RWPE1 (cell line): Measurements from ENCODE around the gene SLC44A4.

ENCODE experiments used
- CTCF ChIA-PET: fragments of 350-600 bp; sonication (Branson Sonifier 250); formaldehyde crosslinking; extraction: SDS; loops from one replicate; lab custom pipeline; 2021; lab: Yijun Ruan, JAX
- POLR2A ChIA-PET: fragments of 400-600 bp; formaldehyde crosslinking; extraction: SDS; loops from one replicate; lab custom pipeline; 2020; ENCODE audit warnings: antibody characterized with exemption; ENCODE audit not compliant: low non-redundant PET; lab: Yijun Ruan, JAX
- DNase-seq: peaks from one replicate; pipeline ENCODE4 v3.0.0; 2012; ENCODE audit warnings: low spot score
- H3K27ac ChIP-seq: fragments of 450-650 bp; 2 replicates; pipeline ENCODE4 v1.5.1; 2017
- CTCF ChIP-seq: fragments of 450-650 bp; conservative IDR thresholded peaks from 2 replicates; pipeline ENCODE4 v1.5.1; 2017; ENCODE audit warnings: low read depth, mild to moderate bottlenecking

Gene SLC44A4

DNA sequence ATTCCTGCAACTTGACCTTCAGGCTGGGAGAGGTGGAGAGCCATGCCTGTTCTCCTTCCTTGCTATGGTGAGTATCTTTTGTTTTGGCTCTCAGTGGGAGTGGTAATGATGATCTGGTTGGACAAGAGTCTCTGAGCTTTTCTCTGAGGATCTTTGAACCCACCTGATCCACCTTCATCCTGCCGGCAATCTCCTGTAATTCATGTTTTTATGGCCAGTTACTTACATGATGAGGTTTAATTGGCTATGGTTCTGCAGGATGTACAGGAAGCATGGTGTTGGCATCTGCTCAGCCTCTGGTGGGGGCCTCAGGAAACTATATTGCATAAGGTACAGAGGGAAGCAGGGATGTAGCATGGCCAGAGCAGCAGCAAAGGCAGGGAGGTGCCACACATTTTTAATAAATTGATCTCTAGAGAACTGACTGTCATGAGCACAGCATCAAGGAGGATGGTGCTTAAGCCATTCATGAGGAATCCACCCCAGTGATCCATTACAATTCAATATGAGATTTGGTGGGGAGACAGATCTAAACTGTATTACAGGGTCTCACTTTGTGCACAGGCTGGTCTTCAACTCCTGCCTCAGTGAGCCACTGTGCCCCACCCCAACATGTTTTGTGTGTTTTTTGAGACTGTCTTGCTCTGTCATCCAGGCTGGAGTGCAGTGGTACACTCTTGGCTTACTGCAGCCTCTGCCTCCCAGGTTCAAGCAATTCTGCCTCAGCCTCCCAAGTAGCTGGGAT, 41.3 kb downstream of the SLC44A4 start:
- ChIA-PET CTCF (interaction anchor here (1.1 kb wide), 1 partner anchor 42 kb away, joined by 4 read pairs; no protein-coding TSS in a partner anchor), POLR2A (interaction anchor here (1.1 kb wide), 1 partner anchor 23 kb away, joined by 5 read pairs; the partner anchor contains the start of gene HSPA1L)
- peak overlapping the region; percentile 69 for H3K27ac ChIP-seq
- TF ChIP-seq CTCF, result no peak
- DNase-seq, result no peak

- POLR2A ChIA-PET, result interaction anchor here (0.6 to 1.1 kb wide), 3 partner anchors 15 to 51 kb away, joined by 3 to 6 read pairs (median 5); partner anchors contain the start of gene HSPA1L
- DNase-seq, result no peak
- no peak for TF ChIP-seq CTCF
- peak overlapping the region; percentile 97 for H3K27ac ChIP-seq
- CTCF ChIA-PET, result interaction anchor here (1.1 kb wide), 1 partner anchor 41 kb away, joined by 4 read pairs; no protein-coding TSS in a partner anchor
These were observed 42.1 kb downstream of the SLC44A4 start for GRCh38 chr6:31836474-31837368.

DNA sequence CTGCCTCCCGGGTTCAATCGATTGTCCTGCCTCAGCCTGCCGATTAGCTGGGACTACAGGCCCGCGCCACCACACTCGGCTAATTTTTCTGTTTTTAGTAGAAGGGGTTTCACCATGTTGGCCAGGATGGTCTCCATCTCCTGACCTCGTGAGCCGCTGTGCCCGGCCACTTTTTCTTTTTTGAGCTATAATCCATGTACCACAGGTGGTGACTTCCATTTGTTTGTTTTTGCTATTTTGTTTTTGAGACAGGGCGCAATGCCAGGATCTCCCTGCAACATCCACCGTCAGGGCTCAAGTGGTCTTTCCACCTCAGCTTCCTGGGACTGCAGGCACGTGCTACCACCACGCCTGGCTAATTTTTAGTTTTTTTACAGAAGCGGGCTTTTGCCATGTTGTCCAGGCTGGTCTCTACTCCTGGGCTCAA, 42.7 kb downstream of the SLC44A4 start:
- DNase-seq, result no peak
- H3K27ac ChIP-seq, result peak overlapping the region; percentile 97
- TF ChIP-seq CTCF, result no peak
- ChIA-PET POLR2A (interaction anchor here (0.6 to 1.1 kb wide), 2 partner anchors 15 to 21 kb away, joined by 3 to 5 read pairs; partner anchors contain the start of gene HSPA1L), CTCF (interaction anchor here (0.6 kb wide), 2 partner anchors 16 to 35 kb away, joined by 3 to 6 read pairs; no protein-coding TSS in a partner anchor)

DNA sequence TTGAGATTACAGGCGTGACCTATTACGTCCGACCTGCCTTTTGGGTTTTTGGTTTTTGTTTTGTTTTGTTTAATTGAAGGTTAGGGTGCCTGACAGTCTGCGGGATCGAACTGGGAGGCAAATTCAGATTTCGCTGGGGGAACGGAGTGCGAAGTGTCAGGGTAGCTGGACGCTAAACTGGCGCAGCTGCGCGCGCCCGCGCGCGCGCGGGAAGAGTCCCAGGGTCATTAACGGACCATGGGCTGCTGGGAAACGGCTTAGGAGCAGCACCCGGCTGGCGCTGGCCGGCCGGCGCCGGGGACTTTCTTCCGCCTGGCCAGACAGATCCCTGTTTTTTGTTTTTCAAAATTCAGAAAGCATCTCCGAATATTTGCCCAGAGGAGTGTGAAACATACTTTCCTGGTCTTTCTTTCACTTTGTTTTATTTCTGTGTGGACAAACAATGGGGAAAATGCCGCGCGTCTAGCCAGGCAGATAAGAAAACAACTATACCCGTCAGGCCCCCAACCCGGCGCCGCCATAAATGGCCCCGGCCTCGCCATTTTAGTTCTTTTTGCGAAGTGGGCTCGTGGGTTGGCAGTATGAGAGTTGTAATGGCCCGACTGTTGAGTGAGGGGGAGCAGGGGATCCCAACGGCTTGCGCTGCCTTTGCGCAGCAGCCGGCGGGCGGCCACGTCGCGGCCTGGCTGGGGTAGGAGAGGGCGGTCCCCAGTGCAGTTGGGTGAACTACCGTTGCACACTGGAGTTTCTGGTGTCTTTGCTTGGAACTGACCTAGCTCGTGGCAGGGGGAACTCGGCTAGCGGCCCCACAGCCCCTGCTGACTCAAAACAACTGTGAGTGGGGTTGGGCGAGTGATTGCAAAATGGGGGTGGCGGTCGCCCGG, 44.2 kb downstream of the SLC44A4 start:
- peak overlapping the region; percentile 97 for H3K27ac ChIP-seq
- ChIA-PET POLR2A (interaction anchor here (0.6 to 1.0 kb wide), 3 partner anchors 11 to 149 kb away, joined by 3 to 4 read pairs (median 3); no protein-coding TSS in a partner anchor), CTCF (interaction anchor here (0.8 kb wide), 1 partner anchor 99 kb away, joined by 3 read pairs; no protein-coding TSS in a partner anchor)
- peak; percentile 83 for DNase-seq
- no peak for TF ChIP-seq CTCF

GRCh38 chr6:31831350-31832215, 47.2 kb downstream of the SLC44A4 start:
- ChIA-PET POLR2A (interaction anchor here (0.6 to 1.2 kb wide), 7 partner anchors 13 to 129 kb away, joined by 3 to 7 read pairs (median 4); partner anchors contain the start of gene NEU1), CTCF (interaction anchor here (0.6 to 2.0 kb wide), 3 partner anchors 14 to 240 kb away, joined by 3 to 11 read pairs (median 7); no protein-coding TSS in a partner anchor)
- peak overlapping the region; percentile 97 for H3K27ac ChIP-seq
- TF ChIP-seq CTCF, result no peak
- DNase-seq, result no peak
